IMR-90 (cell line): ENCODE results near the gene SAT1. TPM values are rescaled to one million over a fixed set of nuclear protein-coding genes. Genes with fewer than 3 reads are reported as not detected.
A peak's percentile ranks its signal among the peaks of the same experiment; 100 is the strongest.

ENCODE experiments used
- ATAC-seq: fragments of 200-7000 bp; cut with Tn5 transposase; 2 replicates; pipeline ENCODE4 v1.9.1; 2020; ENCODE audit warnings: low read depth, mild to moderate bottlenecking, moderate library complexity
- BruUV-seq: library from RNA; stranded (reverse); fragments of 400-500 nt; replicated peaks from 2 replicates; lab custom pipeline; 2021; lab: Mats Ljungman, UMichigan
- CTCF ChIA-PET: fragments of 300-600 bp; formaldehyde crosslinking; extraction: SDS; loops from one replicate; lab custom pipeline; 2021; ENCODE audit warnings: antibody characterized with exemption; lab: Yijun Ruan, JAX
- POLR2A ChIA-PET: fragments of 300-600 bp; sonication (Branson Sonifier 250); formaldehyde crosslinking; loops from one replicate; lab custom pipeline; 2022; ENCODE audit warnings: antibody characterized with exemption; ENCODE audit not compliant: unreplicated experiment; lab: Charles Lee
- DNase-seq: peaks from one replicate; pipeline ENCODE4 v3.0.0; 2013
- H2AFZ ChIP-seq: replicated peaks from 2 replicates; pipeline ENCODE3; 2013; ENCODE audit warnings: low read length, mild to moderate bottlenecking; ENCODE audit not compliant: poor library complexity
- H2AK5ac ChIP-seq: 2 replicates; pipeline ENCODE4 v1.6.1; 2013; ENCODE audit warnings: low read depth, low read length, inconsistent platforms
- H2AK9ac ChIP-seq: replicated peaks from 2 replicates; pipeline ENCODE3; 2013; ENCODE audit warnings: mild to moderate bottlenecking, low read depth, low read length, moderate library complexity; ENCODE audit not compliant: poor library complexity
- H2BK120ac ChIP-seq: 2 replicates; pipeline ENCODE4 v1.6.1; 2013; ENCODE audit warnings: low read depth, low read length, inconsistent platforms
- H2BK15ac ChIP-seq: 3 replicates; pipeline ENCODE4 v1.6.1; 2013; ENCODE audit warnings: low read depth, low read length, inconsistent platforms
- H2BK20ac ChIP-seq: 2 replicates; pipeline ENCODE4 v1.6.1; 2013; ENCODE audit warnings: low read depth, mild to moderate bottlenecking, inconsistent platforms, low read length, moderate library complexity
- H2BK5ac ChIP-seq: 2 replicates; pipeline ENCODE4 v1.6.1; 2013; ENCODE audit warnings: mild to moderate bottlenecking, low read depth, low read length, inconsistent platforms; ENCODE audit not compliant: poor library complexity, severe bottlenecking
- H3K14ac ChIP-seq: replicated peaks from 2 replicates; pipeline ENCODE4 v1.6.1; 2013; ENCODE audit warnings: low read depth, low read length, inconsistent platforms
- H3K18ac ChIP-seq: 2 replicates; pipeline ENCODE4 v1.6.1; 2013; ENCODE audit warnings: low read depth, low read length, control low read depth
- H3K23ac ChIP-seq: 2 replicates; pipeline ENCODE4 v1.6.1; 2013; ENCODE audit warnings: low read depth, low read length, inconsistent platforms
- H3K27ac ChIP-seq: 2 replicates; pipeline ENCODE4 v1.5.1; 2013; ENCODE audit warnings: mild to moderate bottlenecking, control low read depth, low read length; ENCODE audit not compliant: insufficient read depth
- H3K27me3 ChIP-seq: 2 replicates; pipeline ENCODE4 v1.6.1; 2013; ENCODE audit warnings: low read length; ENCODE audit not compliant: control insufficient read depth, insufficient read depth
- H3K36me3 ChIP-seq: 2 replicates; pipeline ENCODE4 v1.6.1; 2013; ENCODE audit warnings: low read length, mixed read lengths; ENCODE audit not compliant: control insufficient read depth, insufficient read depth
- H3K4ac ChIP-seq: 2 replicates; pipeline ENCODE4 v1.6.1; 2013; ENCODE audit warnings: low read depth, low read length, inconsistent platforms
- H3K4me1 ChIP-seq: 2 replicates; pipeline ENCODE4 v1.6.1; 2013; ENCODE audit warnings: low read length, mixed read lengths; ENCODE audit not compliant: control insufficient read depth, insufficient read depth
- H3K4me2 ChIP-seq: 2 replicates; pipeline ENCODE4 v1.6.1; 2013; ENCODE audit warnings: low read depth, mild to moderate bottlenecking, control low read depth, low read length, moderate library complexity
- H3K4me3 ChIP-seq: 2 replicates; pipeline ENCODE4 v1.5.1; 2013; ENCODE audit warnings: low read depth, mild to moderate bottlenecking, control low read depth, low read length, moderate library complexity; ENCODE audit not compliant: insufficient read depth
- H3K56ac ChIP-seq: 2 replicates; pipeline ENCODE4 v1.6.1; 2013; ENCODE audit warnings: low read length, inconsistent platforms; ENCODE audit not compliant: insufficient read depth; ENCODE audit errors: extremely low read depth
- H3K79me1 ChIP-seq, 2 experiments: 2 replicates each; pipeline ENCODE4 v1.6.1; 2013; ENCODE audit warnings: low read length in 2 of 2, inconsistent platforms in 1 of 2, low read depth in 1 of 2
- H3K9ac ChIP-seq: 2 replicates; pipeline ENCODE4 v1.6.1; 2013; ENCODE audit warnings: low read depth, low read length, control low read depth
- H3K9me1 ChIP-seq: 2 replicates; pipeline ENCODE4 v1.6.1; 2013; ENCODE audit warnings: low read length, inconsistent platforms; ENCODE audit not compliant: insufficient read depth
- H3K9me3 ChIP-seq: 2 replicates; pipeline ENCODE4 v1.6.1; 2013; ENCODE audit warnings: low read length; ENCODE audit not compliant: control insufficient read depth, insufficient read depth
- H4K20me1 ChIP-seq: 2 replicates; pipeline ENCODE4 v1.6.1; 2013; ENCODE audit warnings: low read length, inconsistent platforms; ENCODE audit not compliant: insufficient read depth
- H4K5ac ChIP-seq: 2 replicates; pipeline ENCODE4 v1.6.1; 2013; ENCODE audit warnings: mild to moderate bottlenecking, low read depth, low read length, control low read depth
- H4K8ac ChIP-seq, 2 experiments: 2 replicates each; pipeline ENCODE4 v1.6.1; 2013; ENCODE audit warnings: low read depth in 2 of 2, low read length in 2 of 2, control low read depth in 1 of 2, inconsistent platforms in 1 of 2
- H4K91ac ChIP-seq: 2 replicates; pipeline ENCODE4 v1.6.1; 2013; ENCODE audit warnings: low read depth, low read length, inconsistent platforms; ENCODE audit not compliant: insufficient read depth
- MAZ ChIP-seq: IDR thresholded peaks from 2 replicates; pipeline ENCODE4 v1.6.1; 2012; ENCODE audit warnings: low read depth, mild to moderate bottlenecking, low read length, improper control_type of control experiment, moderate library complexity, borderline replicate concordance
- POLR2A ChIP-seq: IDR thresholded peaks from 2 replicates; pipeline ENCODE4 v1.6.1; 2012; ENCODE audit warnings: mild to moderate bottlenecking, low read depth, low read length
- WGBS, 2 experiments: methylation state at CpG; one replicate each; pipeline versions ENCODE4 v1.1.5 to v1.1.7; 2013; ENCODE audit warnings: missing lambda C conversion rate in 2 of 2; ENCODE audit not compliant: insufficient read length in 1 of 2; ENCODE audit errors: extremely low coverage in 2 of 2; 5-methylcytosine and 5-hydroxymethylcytosine counted together
- dilution Hi-C: fragments of 300-500 bp; cut with HindIII; formaldehyde crosslinking; loops from one replicate; pipeline ENCODE4 v1.14.3; 2018; ENCODE audit warnings: low sequenced_read_pairs; ENCODE audit not compliant: unreplicated experiment
- in situ Hi-C: fragments of 300-500 bp; cut with MboI; formaldehyde crosslinking; loops from 3 replicates; pipeline ENCODE4 v1.14.3; 2019; ENCODE audit warnings: low sequenced_read_pairs, inconsistent platforms, mixed read lengths
- intact Hi-C: fragments of 100-400 bp; cut with micrococcal nuclease; formaldehyde crosslinking; loops from 2 replicates; pipeline ENCODE4 v1.10.0; 2022
- polyA plus RNA-seq, 3 experiments: library from polyadenylated mRNA; depleted of rRNA; stranded (reverse); fragments of >200 nt; gene quantifications; 2 replicates each; pipeline ENCODE4 v1.2.3, GENCODE V29; 2012; ENCODE audit warnings: low replicate concordance in 1 of 3
- total RNA-seq: library from RNA; depleted of rRNA; stranded (reverse); fragments of >200 nt; gene quantifications from 2 replicates; pipeline ENCODE4 v1.2.3, GENCODE V29; 2012

SAT1 gene
- total and polyA plus RNA-seq, 2 of the 4 experiments (the other 2 are of a cell fraction), result 55.9 to 92.8 TPM

DNA sequence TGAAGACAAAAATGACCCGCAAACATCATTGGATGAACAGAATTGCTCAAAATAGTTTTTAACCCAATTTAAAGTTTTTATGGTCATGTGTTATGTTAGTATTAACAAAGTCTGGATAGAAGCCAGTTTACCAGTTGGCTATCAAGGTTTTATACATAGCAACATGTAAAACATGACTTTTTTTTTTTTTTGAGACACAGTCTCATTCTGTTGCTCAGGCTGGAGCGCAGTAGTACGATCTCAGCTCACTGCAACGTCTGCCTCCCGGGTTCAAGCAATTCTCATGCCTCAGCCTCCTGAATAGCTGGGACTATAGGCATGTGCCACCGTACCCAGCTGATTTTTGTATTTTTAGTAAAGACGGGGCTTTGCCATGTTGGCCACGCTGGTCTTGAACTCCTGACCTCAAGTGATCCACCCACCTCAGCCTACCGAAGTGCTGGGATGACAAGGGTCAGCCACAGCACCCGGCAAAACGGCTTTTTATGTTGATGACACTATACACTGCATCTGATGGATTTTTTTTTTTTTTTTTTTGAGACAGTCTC, 3.4 kb downstream of the SAT1 start:
- H3K4me3 ChIP-seq, result no peak overlapping the region
- H4K20me1 ChIP-seq, result peaks cover 3% of the 10 kb centered on the region; the same call in 1 of the 2 replicates
- no peak overlapping the region for H4K8ac ChIP-seq
- H4K5ac ChIP-seq, result no peak overlapping the region
- H3K23ac ChIP-seq, result no peak overlapping the region
- intact Hi-C loops (no loop called here), dilution Hi-C loops (no loop called here), in situ Hi-C loops (loop anchor here (10.0 kb wide), 1 partner anchor 118 kb away; the partner anchor contains the start of genes APOO and CXorf58)
- H3K9me1 ChIP-seq, result no peaks in the 10 kb centered on the region
- no peak overlapping the region for H3K4ac ChIP-seq
- no peak overlapping the region for H3K9ac ChIP-seq
- H2BK15ac ChIP-seq, result no peak overlapping the region
- no peak overlapping the region for H3K4me2 ChIP-seq
- peaks cover 2% of the 10 kb centered on the region; the same call in 1 of the 2 replicates for H3K36me3 ChIP-seq
- no peaks in the 10 kb centered on the region for H3K9me3 ChIP-seq
- H3K79me1 ChIP-seq, result peaks cover 0 to 5% of the 10 kb centered on the region in 2 experiments; a peak in 2 of 4 replicates
- H2BK120ac ChIP-seq, result no peak overlapping the region
- H4K91ac ChIP-seq, result no peak overlapping the region
- no peak overlapping the region for H3K14ac ChIP-seq
- H2BK20ac ChIP-seq, result no peak overlapping the region
- H2AFZ ChIP-seq, result no peak overlapping the region
- no peak overlapping the region for H2AK5ac ChIP-seq
- ATAC-seq (no peak), DNase-seq (no peak)
- ChIA-PET POLR2A (no interaction called here), CTCF (no interaction called here)
- no peaks in the 10 kb centered on the region for H3K27me3 ChIP-seq
- H3K18ac ChIP-seq, result no peak overlapping the region
- H3K27ac ChIP-seq, result no peak overlapping the region
- TF ChIP-seq POLR2A, result peak; percentile 72
- TF ChIP-seq MAZ, result no peak
- no TSS peak for BruUV-seq
- H2AK9ac ChIP-seq, result no peak overlapping the region
- WGBS, 2 experiments, result no CpG with 5 or more reads among the region's 11 CpGs
- H2BK5ac ChIP-seq, result no peak overlapping the region
- no peak overlapping the region for H3K56ac ChIP-seq
- H3K4me1 ChIP-seq, result no peaks in the 10 kb centered on the region
